Smooth muscle cell of trachea (primary cell): ENCODE measurements around the gene SLC38A9. TPM values are rescaled to one million over a fixed set of nuclear protein-coding genes. Genes with fewer than 3 reads are reported as not detected.

ENCODE experiments used
- total RNA-seq: library from RNA; depleted of rRNA; stranded (reverse); fragments of >200 nt; gene quantifications from 2 replicates; pipeline ENCODE4 v1.2.1, GENCODE V29; 2014

Gene SLC38A9
- 34.6 and 39.7 TPM in 2 replicates for total RNA-seq

DNA sequence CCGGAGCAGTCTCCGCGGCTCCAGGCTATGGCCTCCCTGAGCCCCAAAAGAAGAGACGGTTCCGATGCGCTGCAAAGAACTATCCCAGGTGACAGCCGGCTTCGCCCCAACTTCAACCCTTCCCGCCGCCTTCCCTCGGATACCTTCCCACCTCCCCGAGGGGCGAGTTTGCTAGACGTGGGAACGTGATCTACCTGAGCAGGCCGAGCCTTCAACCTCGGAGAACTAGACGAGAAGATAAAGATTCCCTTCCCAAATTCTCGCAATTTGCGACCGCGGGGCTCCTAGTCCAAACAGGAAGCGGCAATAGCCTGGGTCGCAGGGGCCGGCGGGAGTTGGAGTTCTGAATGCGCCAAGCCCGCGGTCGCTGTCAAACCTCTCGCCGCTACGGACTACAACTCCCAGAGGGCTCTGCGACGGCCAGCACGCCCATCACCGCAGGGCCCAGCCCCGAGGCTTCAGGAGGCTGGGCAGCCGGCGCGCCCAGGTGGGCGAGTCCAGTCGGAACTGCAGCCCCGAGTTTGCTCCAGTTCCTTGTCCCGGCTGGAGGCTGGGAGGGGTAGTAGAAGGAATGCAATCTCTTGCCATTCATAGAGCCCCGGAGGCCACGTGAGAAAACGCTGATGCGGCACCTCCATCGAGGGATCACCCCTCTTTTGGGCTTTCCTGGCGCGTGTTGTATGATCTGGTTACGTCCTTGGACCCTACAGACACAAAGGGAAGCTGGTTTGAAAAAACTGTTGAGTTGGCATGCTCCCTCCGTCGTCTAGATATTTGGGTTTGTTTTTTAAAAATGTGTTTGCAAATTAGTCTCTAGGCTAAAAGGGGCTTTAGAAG lies at the start of gene SLC38A9:
SLC38A9 (minus strand) TSS at position 302 of the 837 bp plus-strand sequence. CDS start 14,366 bp downstream, outside the sequence.

GRCh38 chr5:55737793-55738192 lies 25.7 kb upstream of the SLC38A9 start, which contains the start of gene DDX4:
TSS of gene DDX4 (plus strand) at chr5:55738061. CDS start at chr5:55738964, 903 bp downstream.

Other genes starting within 250 kb of the SLC38A9 start
- 237 and 326 TPM in 2 replicates for gene PLPP1, start 177.4 kb downstream of the SLC38A9 start, total RNA-seq
- gene DDX4, start 25.7 kb upstream of the SLC38A9 start, total RNA-seq, result under 0.01 TPM in 1 of 2 replicates, not detected in the other
- gene IL31RA, start 139.0 kb upstream of the SLC38A9 start, total RNA-seq, result 0.66 and 3.3 TPM in 2 replicates